PC-9 (cell line): ENCODE data around the gene CYS1. TPM values are rescaled to one million over a fixed set of nuclear protein-coding genes. Genes with fewer than 3 reads are reported as not detected.
A peak's percentile ranks its signal among the peaks of the same experiment; 100 is the strongest.

Source experiments
- BruUV-seq: library from RNA; stranded (reverse); fragments of 400-500 nt; replicated peaks from 2 replicates; lab custom pipeline; 2021; lab: Mats Ljungman, UMichigan
- CTCF ChIA-PET: fragments of 300-600 bp; sonication (Branson Sonifier 250); formaldehyde crosslinking; loops from one replicate; lab custom pipeline; 2022; ENCODE audit warnings: antibody characterized with exemption; lab: Charles Lee
- POLR2A ChIA-PET: fragments of 300-600 bp; sonication (Branson Sonifier 250); formaldehyde crosslinking; loops from one replicate; lab custom pipeline; 2022; ENCODE audit warnings: antibody characterized with exemption; ENCODE audit not compliant: unreplicated experiment; lab: Charles Lee
- DNase-seq, 2 experiments: peaks; one replicate each; pipeline versions ENCODE4 v3.0.0 to v3.0.0-alpha.2; 2015 to 2022; ENCODE audit warnings: mixed read lengths in 1 of 2
- H2AFZ ChIP-seq: fragments of 200-600 bp; sonication (generic); 2 replicates; pipeline ENCODE4 v1.8.1; 2017; ENCODE audit warnings: antibody characterized with exemption
- H3F3A ChIP-seq: fragments of 200-600 bp; sonication (generic); 2 replicates; pipeline ENCODE4 v1.8.1; 2017; ENCODE audit warnings: antibody characterized with exemption, mild to moderate bottlenecking, low read depth; ENCODE audit not compliant: insufficient read depth
- H3K27ac ChIP-seq: fragments of 200-600 bp; sonication (generic); 2 replicates; pipeline ENCODE4 v1.6.1; 2016; ENCODE audit warnings: mixed run types
- H3K27me3 ChIP-seq: fragments of 200-600 bp; sonication (generic); 2 replicates; pipeline ENCODE4 v1.6.1; 2016; ENCODE audit warnings: low read depth, mixed run types; ENCODE audit not compliant: insufficient read depth
- H3K36me3 ChIP-seq: fragments of 200-600 bp; sonication (generic); 2 replicates; pipeline ENCODE4 v1.6.1; 2016; ENCODE audit warnings: low read depth, mixed run types
- H3K4me1 ChIP-seq: fragments of 200-600 bp; sonication (generic); replicated peaks from 2 replicates; pipeline ENCODE4 v1.6.1; 2016; ENCODE audit warnings: mixed run types; ENCODE audit not compliant: insufficient read depth
- H3K4me2 ChIP-seq: fragments of 200-600 bp; sonication (generic); 2 replicates; pipeline ENCODE4 v1.6.1; 2017; ENCODE audit warnings: mixed run types
- H3K4me3 ChIP-seq: fragments of 200-600 bp; sonication (generic); 2 replicates; pipeline ENCODE4 v1.6.1; 2016; ENCODE audit warnings: mixed run types
- H3K79me2 ChIP-seq: fragments of 200-600 bp; sonication (generic); 2 replicates; pipeline ENCODE4 v1.6.1; 2017; ENCODE audit warnings: low read depth, mixed run types
- H3K9me2 ChIP-seq: fragments of 200-600 bp; sonication (generic); 2 replicates; pipeline ENCODE4 v1.8.1; 2017; ENCODE audit warnings: mild to moderate bottlenecking; ENCODE audit not compliant: insufficient read depth
- H3K9me3 ChIP-seq: fragments of 200-600 bp; sonication (generic); 2 replicates; pipeline ENCODE4 v1.8.1; 2016; ENCODE audit warnings: low read depth; ENCODE audit not compliant: insufficient read depth
- H4K20me1 ChIP-seq: fragments of 200-600 bp; sonication (generic); 2 replicates; pipeline ENCODE4 v1.8.1; 2017; ENCODE audit not compliant: insufficient read depth
- EZH2 ChIP-seq: fragments of 200-600 bp; sonication (generic); IDR thresholded peaks from 2 replicates; pipeline ENCODE4 v1.8.0; 2017; ENCODE audit warnings: antibody characterized with exemption, low read depth
- intact Hi-C: fragments of 100-400 bp; cut with micrococcal nuclease; formaldehyde crosslinking; loops from one replicate; pipeline ENCODE4 v1.10.0; 2022; ENCODE audit not compliant: unreplicated experiment
- total RNA-seq: library from RNA; stranded (reverse); gene quantifications from 2 replicates; pipeline ENCODE4 v1.2.3, GENCODE V29; 2021
- TF ChIP-seq, protein P1 (sequence below): fragments of 200-600 bp; sonication (generic); conservative IDR thresholded peaks from 2 replicates; pipeline ENCODE4 v1.6.1; 2017; ENCODE audit warnings: mixed run types, antibody characterized with exemption, mild to moderate bottlenecking, moderate library complexity

The CYS1 gene
- total RNA-seq, 1 experiment from 2014 or later = 0.61 TPM

GRCh38 chr2:10123281-10123680 lies 43.1 kb upstream of the CYS1 start:
- CTCF ChIA-PET = interaction anchor here (0.6 to 3.1 kb wide), 7 partner anchors 51 to 553 kb away, joined by 3 to 22 read pairs (median 5); no protein-coding TSS in a partner anchor
- Histone ChIP-seq H3K9me2 (no peaks in the 10 kb centered on the region), H3K9me3 (no peaks in the 10 kb centered on the region), H3K36me3 (peaks cover 25% of the 10 kb centered on the region), H4K20me1 (0 out of 2 replicates have a peak, but pooled peaks cover 9% of the 10 kb centered on the region), H3K4me1 (peaks cover 33% of the 10 kb centered on the region), H3K79me2 (peaks cover 65% of the 10 kb centered on the region), H2AFZ (peak overlapping the region; percentile 66; the same call in 1 of the 2 replicates), H3K4me3 (peak overlapping the region; percentile 88), H3K27me3 (no peaks in the 10 kb centered on the region), H3K4me2 (peak overlapping the region; percentile 92), H3F3A (peaks cover 73% of the 10 kb centered on the region), H3K27ac (no peak overlapping the region)
- TF ChIP-seq EZH2 = no peak
- TF ChIP-seq, protein P1, sequence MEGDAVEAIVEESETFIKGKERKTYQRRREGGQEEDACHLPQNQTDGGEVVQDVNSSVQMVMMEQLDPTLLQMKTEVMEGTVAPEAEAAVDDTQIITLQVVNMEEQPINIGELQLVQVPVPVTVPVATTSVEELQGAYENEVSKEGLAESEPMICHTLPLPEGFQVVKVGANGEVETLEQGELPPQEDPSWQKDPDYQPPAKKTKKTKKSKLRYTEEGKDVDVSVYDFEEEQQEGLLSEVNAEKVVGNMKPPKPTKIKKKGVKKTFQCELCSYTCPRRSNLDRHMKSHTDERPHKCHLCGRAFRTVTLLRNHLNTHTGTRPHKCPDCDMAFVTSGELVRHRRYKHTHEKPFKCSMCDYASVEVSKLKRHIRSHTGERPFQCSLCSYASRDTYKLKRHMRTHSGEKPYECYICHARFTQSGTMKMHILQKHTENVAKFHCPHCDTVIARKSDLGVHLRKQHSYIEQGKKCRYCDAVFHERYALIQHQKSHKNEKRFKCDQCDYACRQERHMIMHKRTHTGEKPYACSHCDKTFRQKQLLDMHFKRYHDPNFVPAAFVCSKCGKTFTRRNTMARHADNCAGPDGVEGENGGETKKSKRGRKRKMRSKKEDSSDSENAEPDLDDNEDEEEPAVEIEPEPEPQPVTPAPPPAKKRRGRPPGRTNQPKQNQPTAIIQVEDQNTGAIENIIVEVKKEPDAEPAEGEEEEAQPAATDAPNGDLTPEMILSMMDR = no peak
- DNase-seq = no peak
- POLR2A ChIA-PET = interaction anchor here (0.6 kb wide), 2 partner anchors 285 to 370 kb away, joined by 3 to 10 read pairs; no protein-coding TSS in a partner anchor
- BruUV-seq = no TSS peak
- intact Hi-C loops = loop anchor here (2.0 to 5.0 kb wide), 3 partner anchors 50 to 326 kb away; partner anchors contain the start of gene HPCAL1

DNA sequence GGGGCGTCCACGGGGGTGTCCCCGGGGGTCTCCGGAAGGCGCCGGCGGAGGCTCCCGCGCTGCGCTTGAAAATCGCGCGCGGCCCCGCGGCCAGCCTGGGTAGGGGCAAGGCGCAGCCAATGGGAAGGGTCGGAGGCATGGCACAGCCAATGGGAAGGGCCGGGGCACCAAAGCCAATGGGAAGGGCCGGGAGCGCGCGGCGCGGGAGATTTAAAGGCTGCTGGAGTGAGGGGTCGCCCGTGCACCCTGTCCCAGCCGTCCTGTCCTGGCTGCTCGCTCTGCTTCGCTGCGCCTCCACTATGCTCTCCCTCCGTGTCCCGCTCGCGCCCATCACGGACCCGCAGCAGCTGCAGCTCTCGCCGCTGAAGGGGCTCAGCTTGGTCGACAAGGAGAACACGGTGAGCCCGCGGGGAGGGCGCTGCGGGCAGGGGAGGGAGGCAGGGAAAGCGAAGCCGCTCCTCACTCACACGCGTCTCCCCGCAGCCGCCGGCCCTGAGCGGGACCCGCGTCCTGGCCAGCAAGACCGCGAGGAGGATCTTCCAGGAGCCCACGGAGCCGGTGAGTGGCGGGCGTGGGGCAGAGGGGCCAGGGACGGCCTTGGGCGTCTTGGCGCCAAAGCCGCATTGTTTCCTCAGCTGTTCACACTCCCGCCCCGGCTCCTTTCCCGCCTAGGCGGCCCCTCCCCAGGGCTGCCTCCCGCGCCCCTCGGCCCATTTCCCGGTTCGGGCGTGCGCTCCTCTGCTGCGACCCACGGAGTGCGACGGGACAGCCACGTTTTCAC lies 42.5 kb upstream of the CYS1 start, which contains the start of gene RRM2:
Gene RRM2, plus strand, starts transcription at position 240 of the 781 bp plus-strand sequence. Its CDS starts 60 bp downstream, at position 300.
- Histone ChIP-seq H3K9me2 (no peaks in the 10 kb centered on the region), H2AFZ (peak within 1 kb of the TSS; percentile 73), H3K4me3 (peak within 1 kb of the TSS; percentile 88), H3K4me1 (peaks cover 33% of the 10 kb centered on the region), H3F3A (peaks cover 74% of the 10 kb centered on the region), H3K4me2 (peak within 1 kb of the TSS; percentile 92), H4K20me1 (0 out of 2 replicates have a peak, but pooled peaks cover 9% of the 10 kb centered on the region), H3K79me2 (peaks cover 64% of the 10 kb centered on the region), H3K9me3 (no peaks in the 10 kb centered on the region), H3K36me3 (peaks cover 20% of the 10 kb centered on the region), H3K27ac (peak within 1 kb of the TSS; percentile 93), H3K27me3 (no peaks in the 10 kb centered on the region)
- TF ChIP-seq, protein P1 = no peak
- TF ChIP-seq EZH2 = no peak
- ChIA-PET POLR2A (no interaction called here), CTCF (no interaction called here)
- BruUV-seq = TSS peak; percentile 34
- DNase-seq = peak; percentile 83 to 92
- intact Hi-C loops = loop anchor here (2.0 to 5.0 kb wide), 3 partner anchors 50 to 325 kb away; partner anchors contain the start of gene HPCAL1

DNA sequence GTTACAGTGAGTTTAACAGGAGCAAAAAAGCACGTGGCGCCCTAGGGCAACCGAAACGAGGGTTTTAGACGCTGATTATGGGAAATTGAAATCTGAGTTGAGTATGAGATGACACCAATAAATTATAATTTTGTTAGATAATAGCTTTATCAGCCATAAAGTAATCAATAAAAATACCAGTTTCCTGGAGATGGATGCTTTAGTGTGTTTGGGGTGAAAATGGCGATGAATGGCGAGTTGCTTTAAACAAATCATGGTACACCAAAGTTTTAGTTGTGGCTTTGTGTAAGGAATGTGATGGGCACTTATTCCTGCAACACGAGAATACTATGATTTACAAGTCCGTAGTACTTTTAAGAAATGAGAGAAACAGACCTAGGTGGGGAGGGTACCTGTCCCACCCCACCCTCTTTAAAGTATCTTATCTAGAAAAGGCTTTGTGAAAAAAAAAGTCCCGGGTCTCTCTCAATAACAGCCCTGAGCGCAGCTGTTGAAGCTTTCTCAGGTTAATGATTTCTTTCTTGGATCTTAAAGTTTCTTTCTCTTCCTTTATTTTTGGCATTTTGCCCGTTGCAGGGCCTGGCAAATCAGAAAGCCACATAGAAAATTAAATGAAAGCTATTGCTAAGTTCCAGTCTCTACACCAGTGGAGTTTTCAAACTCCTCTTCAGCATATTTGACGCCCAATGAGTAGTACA lies 40.8 kb upstream of the CYS1 start:
- peak overlapping the region; percentile 73 for H2AFZ ChIP-seq
- H3K9me3 ChIP-seq = no peaks in the 10 kb centered on the region
- peak; percentile 13 to 40 for DNase-seq
- peak overlapping the region; percentile 88 for H3K4me3 ChIP-seq
- no peaks in the 10 kb centered on the region for H3K27me3 ChIP-seq
- H3K4me2 ChIP-seq = peak overlapping the region; percentile 92
- H3F3A ChIP-seq = peaks cover 68% of the 10 kb centered on the region
- ChIA-PET POLR2A (interaction anchor here (0.7 kb wide), 1 partner anchor 16 kb away, joined by 11 read pairs; no protein-coding TSS in a partner anchor), CTCF (no interaction called here)
- intact Hi-C loops = loop anchor here (5.0 kb wide), 1 partner anchor 324 kb away; no protein-coding TSS in a partner anchor
- TF ChIP-seq, protein P1 = no peak
- no peak for TF ChIP-seq EZH2
- no peaks in the 10 kb centered on the region for H3K9me2 ChIP-seq
- BruUV-seq = no TSS peak
- H4K20me1 ChIP-seq = 0 out of 2 replicates have a peak, but pooled peaks cover 9% of the 10 kb centered on the region
- H3K4me1 ChIP-seq = peaks cover 44% of the 10 kb centered on the region
- peaks cover 47% of the 10 kb centered on the region for H3K79me2 ChIP-seq
- peaks cover 5% of the 10 kb centered on the region; the same call in 1 of the 2 replicates for H3K36me3 ChIP-seq
- H3K27ac ChIP-seq = peak overlapping the region; percentile 93
